Kidney (tissue), 14 donors: Measurements from ENCODE around the gene ADAMTS7. TPM values are rescaled to one million over a fixed set of nuclear protein-coding genes. Genes with fewer than 3 reads are reported as not detected.
"Not testable (repeated sequence)": the region's sequence is repeated elsewhere in the genome, so short reads cannot be mapped to it uniquely, and the experiment has no call there.

Experiments used
- DNase-seq, 5 donors: peaks; one replicate each; pipeline ENCODE4 v3.0.0-alpha.2; 2013 to 2020
- FAIRE-seq: peaks from 2 replicates; lab custom pipeline; 2012; peaks lifted over from hg19 to GRCh38; lab: Jason Lieb, UNC
- H3K27ac ChIP-seq, 2 donors: one replicate each; pipeline ENCODE4 v1.7.0; 2013; ENCODE audit warnings: low read depth in 2 of 2, low read length in 2 of 2, inconsistent platforms in 1 of 2
- H3K27me3 ChIP-seq: one replicate; pipeline ENCODE4 v1.7.1; 2013; ENCODE audit warnings: low read length, inconsistent platforms; ENCODE audit not compliant: control insufficient read depth, insufficient read depth
- H3K36me3 ChIP-seq, 3 donors: one replicate each; pipeline versions ENCODE4 v1.7.0 to v1.7.1; 2013; ENCODE audit warnings: low read length in 3 of 3, control low read depth in 1 of 3, inconsistent platforms in 1 of 3; ENCODE audit not compliant: insufficient read depth in 3 of 3, control insufficient read depth in 2 of 3
- H3K4me1 ChIP-seq, 3 donors: one replicate each; pipeline versions ENCODE4 v1.7.0 to v1.7.1; 2013; ENCODE audit warnings: low read length in 3 of 3, inconsistent platforms in 1 of 3, low read depth in 1 of 3; ENCODE audit not compliant: control insufficient read depth in 2 of 3, insufficient read depth in 2 of 3
- H3K4me3 ChIP-seq, 3 donors: one replicate each; pipeline versions ENCODE4 v1.7.0 to v1.8.1; 2013; ENCODE audit warnings: low read length in 3 of 3, control low read depth in 1 of 3, inconsistent platforms in 1 of 3
- H3K9ac ChIP-seq, 3 donors: one replicate each; pipeline versions ENCODE4 v1.7.0 to v1.7.1; 2013; ENCODE audit warnings: low read length in 3 of 3, control low read depth in 1 of 3, inconsistent platforms in 1 of 3
- H3K9me3 ChIP-seq, 3 donors: one replicate each; pipeline versions ENCODE4 v1.7.0 to v1.7.1; 2013; ENCODE audit warnings: low read length in 3 of 3, control low read depth in 1 of 3, inconsistent platforms in 1 of 3; ENCODE audit not compliant: control insufficient read depth in 2 of 3, insufficient read depth in 1 of 3
- CTCF ChIP-seq: IDR thresholded peaks from 3 replicates; pipeline ENCODE4 v1.5.1; 2012; ENCODE audit warnings: mild to moderate bottlenecking, moderate library complexity, borderline replicate concordance; ENCODE audit not compliant: insufficient read depth; ENCODE audit errors: extremely low read depth
- intact Hi-C: fragments of 100-400 bp; cut with DNase I; formaldehyde crosslinking; loops from one replicate; pipeline ENCODE4 v1.11.1; 2022
- polyA plus RNA-seq: library from polyadenylated mRNA; stranded (reverse); fragments of 350-450 nt; fragmentation: Illumina TruSeq; extraction: RNeasy Lipid Tissue Mini Kit (QIAGEN cat#74804); gene quantifications from one replicate; pipeline ENCODE4 v1.2.3, GENCODE V29; 2014; ENCODE audit warnings: low read depth, low replicate concordance; ENCODE audit not compliant: insufficient read depth
- total RNA-seq: library from RNA; stranded (reverse); fragmentation: NEBNext Ultra II Directional; extraction: Animal tissue kit (Norgen Biotek cat#: 25700); gene quantifications from one replicate; pipeline ENCODE4 v1.2.1, GENCODE V29; 2021
- donor health status: control.
- donor health status: control.
- donor health status: control.
- donor health status: control.
- donor health status: control.
- donor health status: DM: yes; HTN: yes; CAD: no.
- donor health status: Normal renal cell carcinoma (clear cell type).

The ADAMTS7 gene
- total and polyA plus RNA-seq, 2 donors from 2014 or later = 0.82 to 3.1 TPM

- FAIRE-seq = no peak
Measured at GRCh38 chr15:78761020-78761419, 50.2 kb downstream of the ADAMTS7 start.

GRCh38 chr15:78760091-78760882 is 51.0 kb downstream of the ADAMTS7 start:
- H3K9me3 ChIP-seq, H3K4me3 ChIP-seq, H3K27me3 ChIP-seq, intact Hi-C loops, H3K9ac ChIP-seq, H3K4me1 ChIP-seq, FAIRE-seq, H3K27ac ChIP-seq, H3K36me3 ChIP-seq: not testable (repeated sequence)
- DNase-seq = peak; percentile 47 to 91 (median 71)

More at GRCh38 chr15:78761020-78761419, 50.2 kb downstream of the ADAMTS7 start:
- H3K9ac ChIP-seq = no peak overlapping the region
- no peak overlapping the region for H3K4me3 ChIP-seq
- TF ChIP-seq CTCF = no peak
- peaks cover 0 to 10% (median 0%) of the 10 kb centered on the region in 3 donors for H3K4me1 ChIP-seq
- no peaks in the 10 kb centered on the region for H3K9me3 ChIP-seq
- intact Hi-C loops = no loop called here
- H3K27me3 ChIP-seq = no peaks in the 10 kb centered on the region
- no peaks in the 10 kb centered on the region for H3K36me3 ChIP-seq
- no peak overlapping the region for H3K27ac ChIP-seq
- DNase-seq = peak in 2 of 5 donors; percentile 39 to 65

- intact Hi-C loops, H3K4me1 ChIP-seq, H3K27ac ChIP-seq: not testable (repeated sequence)
Measured at GRCh38 chr15:78759361-78759998, 51.8 kb downstream of the ADAMTS7 start.

GRCh38 chr15:78758486-78759200 is 52.6 kb downstream of the ADAMTS7 start:
- H3K36me3 ChIP-seq, H3K4me1 ChIP-seq, H3K27me3 ChIP-seq, H3K27ac ChIP-seq, H3K9ac ChIP-seq, H3K9me3 ChIP-seq, intact Hi-C loops, H3K4me3 ChIP-seq, FAIRE-seq: not testable (repeated sequence)
- DNase-seq = peak in 1 of 5 donors; percentile 33

More at GRCh38 chr15:78759361-78759998, 51.8 kb downstream of the ADAMTS7 start:
- not testable (repeated sequence) for H3K9ac ChIP-seq, FAIRE-seq, H3K4me3 ChIP-seq, H3K36me3 ChIP-seq, H3K9me3 ChIP-seq, H3K27me3 ChIP-seq
- DNase-seq = peak in 2 of 5 donors; percentile 6 to 69

GRCh38 chr15:78758084-78758483 is 53.2 kb downstream of the ADAMTS7 start:
- H3K27ac ChIP-seq = not testable (repeated sequence)
- DNase-seq = peak in 1 of 5 donors; percentile 64

More at GRCh38 chr15:78758084-78758483, 53.2 kb downstream of the ADAMTS7 start:
- H3K27me3 ChIP-seq, H3K4me3 ChIP-seq, FAIRE-seq, H3K9me3 ChIP-seq, H3K4me1 ChIP-seq, H3K36me3 ChIP-seq, intact Hi-C loops, H3K9ac ChIP-seq: not testable (repeated sequence)
